ENCODE results near the gene EMC10. TPM values are rescaled to one million over a fixed set of nuclear protein-coding genes. Genes with fewer than 3 reads are reported as not detected.

Gene EMC10
- total and polyA plus RNA-seq, 4 donors, result 17.1 to 132 (median 40.5) TPM

DNA sequence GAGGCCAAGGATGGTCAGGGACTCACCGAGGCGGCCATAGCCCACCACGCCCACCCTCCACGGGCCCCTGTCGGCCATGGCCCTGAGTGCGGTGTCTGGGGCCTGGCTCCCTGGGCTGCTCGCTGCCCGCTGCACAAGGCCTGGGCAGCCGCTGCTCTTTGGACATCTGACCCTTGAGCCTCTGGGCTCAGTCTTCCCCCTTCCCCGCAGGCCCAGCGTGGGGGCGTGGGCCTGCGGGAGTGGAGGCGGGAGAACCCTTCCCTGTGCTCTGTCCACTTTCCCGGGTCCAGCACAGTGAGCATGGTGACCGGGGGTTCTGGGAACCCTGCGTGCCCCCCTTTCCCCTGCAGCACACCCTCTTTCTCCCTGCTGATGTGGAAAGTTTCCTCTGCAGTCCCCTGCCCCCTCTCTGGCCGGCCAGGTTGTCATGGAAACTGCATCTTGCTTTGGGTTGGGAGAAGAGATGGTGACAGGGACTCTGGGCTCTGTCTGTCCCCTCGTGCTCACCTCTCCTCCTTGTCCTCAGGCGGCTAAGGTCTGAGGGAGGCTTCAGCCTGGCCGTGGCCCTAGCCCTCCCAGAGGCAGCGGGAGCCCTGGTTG is 37.5 kb downstream of the EMC10 start, which contains the start of gene ASPDH:
Gene ASPDH (minus strand): TSS at position 168 of the 600 bp plus-strand sequence. CDS start 90 bp downstream, at position 78.
- peak; percentile 54 for DNase-seq (ENCODE audit: low spot score)
- Histone ChIP-seq H3K9ac (ENCODE audit: low read depth in 1 of 2, low read length in 2 of 2) (peak within 1 kb of the TSS; percentile 40 to 64), H3K36me3 (ENCODE audit: control insufficient read depth in 4 of 4, insufficient read depth in 3 of 4, low read depth in 1 of 4, low read length in 3 of 4) (no peaks in the 10 kb centered on the region), H3K4me3 (ENCODE audit: low read depth in 1 of 3, low read length in 3 of 3) (peak within 1 kb of the TSS; percentile 64 to 77 (median 65)), H3K27ac (ENCODE audit: low read depth in 1 of 2, low read length in 2 of 2) (peak within 1 kb of the TSS; percentile 81 to 84), H3K4me1 (ENCODE audit: control insufficient read depth in 4 of 4, insufficient read depth in 4 of 4, low read length in 3 of 4) (peaks cover 10 to 26% (median 18%) of the 10 kb centered on the region in 4 donors), H3K27me3 (ENCODE audit: control insufficient read depth in 4 of 4, insufficient read depth in 4 of 4, low read length in 3 of 4) (no peaks in the 10 kb centered on the region), H3K9me3 (ENCODE audit: control insufficient read depth in 4 of 4, low read length in 3 of 4) (no peaks in the 10 kb centered on the region)
- WGBS, result 30% methylated on average over 22 of the region's 22 CpGs
- TF ChIP-seq YY1 (IDR thresholded peaks at IDR 0.05) (peak; percentile 89), HNF4A (conservative IDR thresholded peaks at IDR 0.05) (peak; percentile 91 to 94), FOXA2 (IDR thresholded peaks at IDR 0.05) (no peak), TAF1 (conservative IDR thresholded peaks at IDR 0.05) (no peak), HNF4G (IDR thresholded peaks at IDR 0.05) (peak; percentile 71), JUND (IDR thresholded peaks at IDR 0.05) (no peak), EGR1 (IDR thresholded peaks at IDR 0.05; ENCODE audit: low read depth in 2 of 2) (peak; percentile 69 to 84), NR2F2 (IDR thresholded peaks at IDR 0.05) (no peak), GABPA (IDR thresholded peaks at IDR 0.05 in 1 of 2, conservative IDR thresholded peaks at IDR 0.05 in 1 of 2) (peak in 1 of 2 donors; percentile 36), RAD21 (IDR thresholded peaks at IDR 0.05) (no peak), FOXA1 (IDR thresholded peaks at IDR 0.05) (no peak), RXRA (IDR thresholded peaks at IDR 0.05) (peak; percentile 22 to 30), SP1 (IDR thresholded peaks at IDR 0.05) (peak; percentile 85)
- TF ChIP-seq, protein P1, sequence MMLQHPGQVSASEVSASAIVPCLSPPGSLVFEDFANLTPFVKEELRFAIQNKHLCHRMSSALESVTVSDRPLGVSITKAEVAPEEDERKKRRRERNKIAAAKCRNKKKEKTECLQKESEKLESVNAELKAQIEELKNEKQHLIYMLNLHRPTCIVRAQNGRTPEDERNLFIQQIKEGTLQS (IDR thresholded peaks at IDR 0.05), result no peak
- TF ChIP-seq, protein P2, sequence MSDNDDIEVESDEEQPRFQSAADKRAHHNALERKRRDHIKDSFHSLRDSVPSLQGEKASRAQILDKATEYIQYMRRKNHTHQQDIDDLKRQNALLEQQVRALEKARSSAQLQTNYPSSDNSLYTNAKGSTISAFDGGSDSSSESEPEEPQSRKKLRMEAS (IDR thresholded peaks at IDR 0.05), result no peak
- TF ChIP-seq, protein P3, sequence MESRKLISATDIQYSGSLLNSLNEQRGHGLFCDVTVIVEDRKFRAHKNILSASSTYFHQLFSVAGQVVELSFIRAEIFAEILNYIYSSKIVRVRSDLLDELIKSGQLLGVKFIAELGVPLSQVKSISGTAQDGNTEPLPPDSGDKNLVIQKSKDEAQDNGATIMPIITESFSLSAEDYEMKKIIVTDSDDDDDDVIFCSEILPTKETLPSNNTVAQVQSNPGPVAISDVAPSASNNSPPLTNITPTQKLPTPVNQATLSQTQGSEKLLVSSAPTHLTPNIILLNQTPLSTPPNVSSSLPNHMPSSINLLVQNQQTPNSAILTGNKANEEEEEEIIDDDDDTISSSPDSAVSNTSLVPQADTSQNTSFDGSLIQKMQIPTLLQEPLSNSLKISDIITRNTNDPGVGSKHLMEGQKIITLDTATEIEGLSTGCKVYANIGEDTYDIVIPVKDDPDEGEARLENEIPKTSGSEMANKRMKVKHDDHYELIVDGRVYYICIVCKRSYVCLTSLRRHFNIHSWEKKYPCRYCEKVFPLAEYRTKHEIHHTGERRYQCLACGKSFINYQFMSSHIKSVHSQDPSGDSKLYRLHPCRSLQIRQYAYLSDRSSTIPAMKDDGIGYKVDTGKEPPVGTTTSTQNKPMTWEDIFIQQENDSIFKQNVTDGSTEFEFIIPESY (IDR thresholded peaks at IDR 0.05), result no peak
- TF ChIP-seq, protein P4, sequence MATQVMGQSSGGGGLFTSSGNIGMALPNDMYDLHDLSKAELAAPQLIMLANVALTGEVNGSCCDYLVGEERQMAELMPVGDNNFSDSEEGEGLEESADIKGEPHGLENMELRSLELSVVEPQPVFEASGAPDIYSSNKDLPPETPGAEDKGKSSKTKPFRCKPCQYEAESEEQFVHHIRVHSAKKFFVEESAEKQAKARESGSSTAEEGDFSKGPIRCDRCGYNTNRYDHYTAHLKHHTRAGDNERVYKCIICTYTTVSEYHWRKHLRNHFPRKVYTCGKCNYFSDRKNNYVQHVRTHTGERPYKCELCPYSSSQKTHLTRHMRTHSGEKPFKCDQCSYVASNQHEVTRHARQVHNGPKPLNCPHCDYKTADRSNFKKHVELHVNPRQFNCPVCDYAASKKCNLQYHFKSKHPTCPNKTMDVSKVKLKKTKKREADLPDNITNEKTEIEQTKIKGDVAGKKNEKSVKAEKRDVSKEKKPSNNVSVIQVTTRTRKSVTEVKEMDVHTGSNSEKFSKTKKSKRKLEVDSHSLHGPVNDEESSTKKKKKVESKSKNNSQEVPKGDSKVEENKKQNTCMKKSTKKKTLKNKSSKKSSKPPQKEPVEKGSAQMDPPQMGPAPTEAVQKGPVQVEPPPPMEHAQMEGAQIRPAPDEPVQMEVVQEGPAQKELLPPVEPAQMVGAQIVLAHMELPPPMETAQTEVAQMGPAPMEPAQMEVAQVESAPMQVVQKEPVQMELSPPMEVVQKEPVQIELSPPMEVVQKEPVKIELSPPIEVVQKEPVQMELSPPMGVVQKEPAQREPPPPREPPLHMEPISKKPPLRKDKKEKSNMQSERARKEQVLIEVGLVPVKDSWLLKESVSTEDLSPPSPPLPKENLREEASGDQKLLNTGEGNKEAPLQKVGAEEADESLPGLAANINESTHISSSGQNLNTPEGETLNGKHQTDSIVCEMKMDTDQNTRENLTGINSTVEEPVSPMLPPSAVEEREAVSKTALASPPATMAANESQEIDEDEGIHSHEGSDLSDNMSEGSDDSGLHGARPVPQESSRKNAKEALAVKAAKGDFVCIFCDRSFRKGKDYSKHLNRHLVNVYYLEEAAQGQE (IDR thresholded peaks at IDR 0.05), result peak; percentile 56
- TF ChIP-seq, protein P5, sequence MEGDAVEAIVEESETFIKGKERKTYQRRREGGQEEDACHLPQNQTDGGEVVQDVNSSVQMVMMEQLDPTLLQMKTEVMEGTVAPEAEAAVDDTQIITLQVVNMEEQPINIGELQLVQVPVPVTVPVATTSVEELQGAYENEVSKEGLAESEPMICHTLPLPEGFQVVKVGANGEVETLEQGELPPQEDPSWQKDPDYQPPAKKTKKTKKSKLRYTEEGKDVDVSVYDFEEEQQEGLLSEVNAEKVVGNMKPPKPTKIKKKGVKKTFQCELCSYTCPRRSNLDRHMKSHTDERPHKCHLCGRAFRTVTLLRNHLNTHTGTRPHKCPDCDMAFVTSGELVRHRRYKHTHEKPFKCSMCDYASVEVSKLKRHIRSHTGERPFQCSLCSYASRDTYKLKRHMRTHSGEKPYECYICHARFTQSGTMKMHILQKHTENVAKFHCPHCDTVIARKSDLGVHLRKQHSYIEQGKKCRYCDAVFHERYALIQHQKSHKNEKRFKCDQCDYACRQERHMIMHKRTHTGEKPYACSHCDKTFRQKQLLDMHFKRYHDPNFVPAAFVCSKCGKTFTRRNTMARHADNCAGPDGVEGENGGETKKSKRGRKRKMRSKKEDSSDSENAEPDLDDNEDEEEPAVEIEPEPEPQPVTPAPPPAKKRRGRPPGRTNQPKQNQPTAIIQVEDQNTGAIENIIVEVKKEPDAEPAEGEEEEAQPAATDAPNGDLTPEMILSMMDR (IDR thresholded peaks at IDR 0.05; ENCODE audit: low read depth, low read length, missing input control), result no peak
